HL-60 (cell line): Measurements from ENCODE around the gene GPR33.
"Not testable (repeated sequence)": the region's sequence is repeated elsewhere in the genome, so short reads cannot be mapped to it uniquely, and the experiment has no call there.

Experiments
- POLR2AphosphoS5 ChIP-seq: IDR thresholded peaks from 2 replicates; pipeline ENCODE4 v1.6.1; 2012; ENCODE audit warnings: low read depth
- SPI1 ChIP-seq: IDR thresholded peaks from 2 replicates; pipeline ENCODE4 v1.6.1; 2012; ENCODE audit warnings: low read depth, mild to moderate bottlenecking, borderline replicate concordance
- TF ChIP-seq, protein P1 (sequence below): IDR thresholded peaks from one replicate; pipeline ENCODE4 v1.5.1; 2011; ENCODE audit warnings: low read length, control low read depth, inconsistent platforms; ENCODE audit not compliant: insufficient read depth

DNA sequence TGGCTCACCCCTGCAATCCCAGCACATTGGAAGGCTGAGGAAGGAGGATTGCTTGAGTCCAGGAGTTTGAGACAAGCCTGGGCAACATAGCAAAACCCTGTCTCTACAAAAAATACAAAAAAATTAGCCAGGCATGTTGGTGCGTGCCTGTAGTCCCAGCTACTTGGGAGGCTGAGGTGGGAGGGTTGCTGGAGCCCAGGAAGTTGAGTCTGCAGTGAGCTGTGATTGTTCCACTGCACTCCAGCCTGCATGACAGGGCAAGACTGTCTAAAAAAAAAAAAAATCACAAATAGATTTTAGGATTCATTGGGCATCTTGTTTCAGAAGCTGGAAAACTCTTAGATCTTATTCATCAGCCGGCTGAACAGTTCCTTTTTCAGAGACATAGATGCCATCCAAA lies 25.4 kb downstream of the GPR33 start:
- TF ChIP-seq, protein P1, sequence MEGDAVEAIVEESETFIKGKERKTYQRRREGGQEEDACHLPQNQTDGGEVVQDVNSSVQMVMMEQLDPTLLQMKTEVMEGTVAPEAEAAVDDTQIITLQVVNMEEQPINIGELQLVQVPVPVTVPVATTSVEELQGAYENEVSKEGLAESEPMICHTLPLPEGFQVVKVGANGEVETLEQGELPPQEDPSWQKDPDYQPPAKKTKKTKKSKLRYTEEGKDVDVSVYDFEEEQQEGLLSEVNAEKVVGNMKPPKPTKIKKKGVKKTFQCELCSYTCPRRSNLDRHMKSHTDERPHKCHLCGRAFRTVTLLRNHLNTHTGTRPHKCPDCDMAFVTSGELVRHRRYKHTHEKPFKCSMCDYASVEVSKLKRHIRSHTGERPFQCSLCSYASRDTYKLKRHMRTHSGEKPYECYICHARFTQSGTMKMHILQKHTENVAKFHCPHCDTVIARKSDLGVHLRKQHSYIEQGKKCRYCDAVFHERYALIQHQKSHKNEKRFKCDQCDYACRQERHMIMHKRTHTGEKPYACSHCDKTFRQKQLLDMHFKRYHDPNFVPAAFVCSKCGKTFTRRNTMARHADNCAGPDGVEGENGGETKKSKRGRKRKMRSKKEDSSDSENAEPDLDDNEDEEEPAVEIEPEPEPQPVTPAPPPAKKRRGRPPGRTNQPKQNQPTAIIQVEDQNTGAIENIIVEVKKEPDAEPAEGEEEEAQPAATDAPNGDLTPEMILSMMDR, result not testable (repeated sequence)
- not testable (repeated sequence) for TF ChIP-seq SPI1, POLR2AphosphoS5
